Hematopoietic multipotent progenitor cell treated with erythropoietin and hydrocortisone succinate and interleukin-3 and kit ligand, for 15 days (in vitro differentiated cells): ENCODE data around the gene P2RY11.

Source experiments
- DNase-seq: peaks from one replicate; pipeline ENCODE4 v3.0.0-alpha.2; 2015; ENCODE audit warnings: low spot score

P2RY11 gene

DNA sequence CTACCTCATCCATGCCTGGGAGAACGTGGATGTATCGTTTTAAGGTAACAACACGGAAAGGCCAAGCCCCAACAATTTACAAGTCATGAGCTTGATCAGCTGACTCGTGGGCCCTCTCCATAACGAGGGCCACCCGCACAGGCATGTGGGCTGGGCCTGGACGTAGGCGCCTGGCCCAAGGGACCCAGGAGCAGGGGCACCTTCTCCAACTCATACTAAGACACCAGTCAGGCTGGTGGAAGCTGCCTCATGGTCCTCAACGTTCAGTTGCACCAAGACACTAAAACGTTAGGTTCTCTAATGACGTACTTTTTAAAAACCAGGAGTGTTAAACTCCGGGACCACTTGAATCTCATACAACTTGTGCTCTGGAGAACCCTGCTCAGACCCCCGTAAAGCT, 30.0 kb downstream of the P2RY11 start:
- DNase-seq, result no peak

DNA sequence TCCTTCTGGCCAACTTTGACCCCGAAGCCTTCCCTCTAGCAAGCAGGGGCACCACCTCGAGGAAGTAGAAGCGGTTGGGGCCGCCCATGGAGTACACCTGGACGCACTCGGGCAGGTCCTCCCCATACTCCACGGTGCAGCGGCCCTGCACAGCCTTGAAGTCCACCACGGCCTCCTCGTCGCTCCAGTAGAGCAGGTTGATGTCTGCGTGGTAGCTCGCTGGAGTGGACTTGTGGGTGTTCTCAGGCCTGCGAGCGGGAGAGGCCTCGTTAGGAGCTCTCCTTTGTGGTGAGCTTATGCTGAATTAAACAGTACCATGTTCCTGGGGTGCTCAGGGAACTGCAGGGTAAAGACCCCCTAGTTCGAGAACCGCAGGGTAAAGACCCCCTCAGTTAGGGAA, 30.5 kb downstream of the P2RY11 start:
- no peak for DNase-seq

DNA sequence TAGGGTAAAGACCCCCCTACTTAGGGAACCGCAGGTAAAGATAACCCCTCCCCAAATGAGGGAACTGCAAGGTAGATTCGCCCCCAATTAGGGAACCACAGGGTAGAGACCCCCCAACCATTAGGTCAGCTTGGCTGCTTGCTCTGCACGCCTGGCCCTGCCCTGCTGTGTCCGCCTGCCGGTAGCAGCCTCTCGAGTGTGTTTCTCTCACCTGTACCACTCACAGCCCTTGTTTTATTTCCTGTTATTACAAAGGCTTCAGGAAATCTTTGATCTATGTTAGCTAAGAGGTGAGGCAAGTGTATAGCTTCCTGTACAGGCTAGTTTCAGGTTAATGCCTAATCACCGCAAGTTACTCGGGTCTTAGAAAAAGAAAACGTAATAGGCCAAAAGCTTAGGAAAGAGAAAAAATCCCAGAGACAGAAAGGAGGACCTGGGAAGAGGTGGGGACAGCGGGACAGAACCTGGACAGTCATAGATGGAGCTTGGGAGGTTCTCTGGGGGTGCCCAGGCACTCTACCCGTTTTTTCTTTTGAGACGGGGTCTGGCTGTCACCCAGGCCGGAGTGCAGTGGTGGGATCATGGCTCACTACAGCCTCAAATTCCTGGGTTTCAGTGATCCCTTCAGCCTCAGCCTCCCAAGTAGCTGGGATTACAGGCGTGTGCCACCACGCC, 31.3 kb downstream of the P2RY11 start:
- DNase-seq, result no peak

DNA sequence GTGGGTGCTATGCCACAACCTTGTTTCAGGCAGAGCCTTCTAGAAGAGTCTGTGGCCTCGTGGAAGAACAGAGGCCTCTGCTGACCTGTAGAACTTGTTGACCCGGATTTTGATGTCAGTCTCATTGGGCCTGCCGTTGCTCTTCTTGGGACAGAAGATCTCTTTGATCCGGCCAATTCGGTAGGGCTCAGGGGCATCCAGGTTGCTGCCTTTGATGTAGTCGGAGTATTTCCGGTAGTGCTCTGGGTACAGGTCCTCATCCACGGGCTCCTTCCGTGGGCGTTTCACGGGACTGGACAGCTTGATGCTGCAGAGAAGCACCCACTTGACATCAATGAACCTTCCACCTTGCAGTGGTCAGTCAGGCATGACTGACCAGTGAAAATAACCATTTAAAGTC, 32.2 kb downstream of the P2RY11 start:
- no peak for DNase-seq

GRCh38 chr19:10144361-10144760, 32.9 kb downstream of the P2RY11 start:
- no peak for DNase-seq

- no peak for DNase-seq
These were observed 33.5 kb downstream of the P2RY11 start for GRCh38 chr19:10145031-10145430.

GRCh38 chr19:10146142-10146541, 34.6 kb downstream of the P2RY11 start:
- DNase-seq, result no peak

GRCh38 chr19:10149427-10149826, 37.9 kb downstream of the P2RY11 start:
- DNase-seq, result no peak

DNA sequence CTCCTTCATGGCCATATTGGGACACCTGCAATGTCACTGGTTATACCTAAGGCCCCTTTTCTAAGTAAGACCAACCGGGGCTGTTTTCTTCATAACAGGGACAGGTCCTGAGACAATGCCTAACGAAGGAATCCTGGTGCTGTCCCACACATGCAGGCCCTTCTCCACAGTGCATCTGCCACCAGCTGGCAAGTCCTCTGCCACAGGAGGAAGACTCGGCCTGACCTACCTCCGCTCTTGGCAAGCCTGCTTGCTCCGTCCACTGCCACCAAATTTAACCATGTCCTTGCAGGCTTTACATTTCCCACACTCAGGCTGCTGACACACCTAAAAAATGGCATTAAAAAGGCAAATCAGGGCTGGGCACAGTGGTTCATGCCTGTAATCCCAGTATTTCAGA, 40.0 kb downstream of the P2RY11 start:
- no peak for DNase-seq

DNA sequence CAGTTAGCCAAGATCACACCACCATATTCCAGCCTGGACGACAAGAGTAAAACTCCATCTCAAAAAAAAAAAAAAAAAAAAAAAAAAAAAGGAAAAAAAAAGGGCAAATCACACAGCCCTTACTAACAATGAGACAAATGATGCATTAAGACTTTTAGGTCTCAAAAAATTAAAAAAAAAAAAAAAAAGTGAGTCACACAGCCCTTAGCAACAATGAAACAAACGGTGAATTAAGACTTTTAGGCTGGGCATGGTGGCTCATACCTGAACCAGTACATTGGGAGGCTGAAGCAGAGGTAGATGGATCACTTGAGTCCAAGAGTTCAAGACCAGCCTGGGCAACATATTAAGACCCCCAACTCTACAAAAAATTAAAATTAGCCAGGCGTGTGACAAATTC, 40.6 kb downstream of the P2RY11 start:
- DNase-seq, result no peak

DNA sequence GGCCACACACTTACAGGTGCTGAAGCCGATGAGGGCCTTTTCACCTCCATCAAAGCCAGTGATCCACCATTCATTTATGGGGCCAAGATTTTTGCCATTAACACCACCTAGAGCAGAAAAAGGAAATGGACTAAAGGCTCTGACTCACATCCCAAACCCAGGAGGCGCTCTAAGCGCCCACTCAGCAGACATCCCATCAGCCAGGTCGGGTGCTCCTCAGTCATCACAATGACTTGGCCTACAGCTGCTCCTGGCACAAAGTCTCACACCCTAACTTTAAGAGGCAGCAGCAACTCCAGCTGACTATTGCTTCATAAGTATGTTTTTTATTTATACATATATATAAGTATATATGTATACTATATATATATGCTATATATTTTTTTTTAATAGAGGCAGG, 44.3 kb downstream of the P2RY11 start:
- no peak for DNase-seq

- no peak for DNase-seq
These were observed 46.6 kb downstream of the P2RY11 start for GRCh38 chr19:10158071-10158470.

DNA sequence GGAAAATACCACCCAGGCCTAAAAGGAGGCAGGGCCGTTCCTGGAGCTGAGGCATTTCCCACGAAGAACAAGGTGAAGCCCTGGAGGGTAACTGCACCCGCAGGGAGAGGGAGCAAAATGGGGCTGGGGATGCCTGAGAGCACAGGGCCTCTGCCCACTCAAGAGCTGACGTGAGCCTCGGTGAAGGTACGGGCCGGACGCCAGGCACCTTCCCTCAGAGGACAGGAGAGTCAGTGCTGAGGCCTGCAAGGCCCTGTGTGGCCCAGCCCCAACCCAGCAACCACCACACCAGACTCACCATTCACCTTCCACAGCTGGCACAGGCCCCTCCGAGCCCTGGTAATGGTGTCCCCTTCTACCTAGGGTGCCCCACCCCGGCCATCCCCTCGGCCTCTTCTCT, 47.0 kb downstream of the P2RY11 start:
- no peak for DNase-seq

DNA sequence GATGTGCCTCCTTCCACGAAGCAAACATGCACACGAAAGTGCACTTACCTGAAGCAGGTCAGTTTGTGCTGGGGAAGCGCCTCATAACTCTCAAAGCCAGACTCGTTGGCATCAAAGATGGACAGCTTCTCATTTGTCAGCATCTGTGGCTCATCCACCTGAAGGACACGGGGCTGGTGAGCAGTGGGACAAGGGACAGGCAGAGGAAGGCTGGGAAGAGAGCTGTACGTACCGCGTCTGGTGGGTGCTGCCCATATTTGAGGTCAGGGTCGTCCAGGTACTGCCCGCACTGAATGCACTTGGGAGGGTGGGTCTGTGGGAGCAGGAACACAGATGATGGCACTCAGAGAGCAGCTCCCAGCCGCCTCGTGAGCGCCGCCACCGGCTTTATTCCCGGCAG, 48.1 kb downstream of the P2RY11 start:
- DNase-seq, result no peak

DNA sequence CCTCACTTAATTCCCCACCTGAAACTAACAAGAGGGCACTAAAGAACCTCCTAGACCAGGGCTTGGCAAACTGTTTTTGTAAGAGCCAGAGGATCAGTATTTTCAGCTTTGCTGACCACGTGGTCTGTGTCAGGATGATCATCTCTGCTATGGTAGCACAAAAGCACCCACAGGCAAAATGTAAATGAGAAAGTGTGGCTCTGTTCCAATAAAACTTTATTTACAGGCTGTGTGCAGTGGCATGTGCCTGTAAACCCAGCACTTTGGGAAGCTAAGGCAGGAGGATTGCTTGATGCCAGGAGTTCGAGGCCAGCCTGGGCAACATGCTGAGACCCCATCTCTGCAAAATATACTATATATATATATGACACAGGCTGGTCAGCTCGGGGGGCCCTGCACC, 52.0 kb downstream of the P2RY11 start:
- no peak for DNase-seq
